ENCODE measurements around the gene PARP4. TPM values are rescaled to one million over a fixed set of nuclear protein-coding genes. Genes with fewer than 3 reads are reported as not detected.
A peak's percentile ranks its signal among the peaks of the same experiment; 100 is the strongest.
"Not testable (repeated sequence)": the region's sequence is repeated elsewhere in the genome, so short reads cannot be mapped to it uniquely, and the experiment has no call there.

Gene PARP4
- total RNA-seq, 1 donor from 2014 or later, result 56.4 TPM

- TF ChIP-seq, protein P1, sequence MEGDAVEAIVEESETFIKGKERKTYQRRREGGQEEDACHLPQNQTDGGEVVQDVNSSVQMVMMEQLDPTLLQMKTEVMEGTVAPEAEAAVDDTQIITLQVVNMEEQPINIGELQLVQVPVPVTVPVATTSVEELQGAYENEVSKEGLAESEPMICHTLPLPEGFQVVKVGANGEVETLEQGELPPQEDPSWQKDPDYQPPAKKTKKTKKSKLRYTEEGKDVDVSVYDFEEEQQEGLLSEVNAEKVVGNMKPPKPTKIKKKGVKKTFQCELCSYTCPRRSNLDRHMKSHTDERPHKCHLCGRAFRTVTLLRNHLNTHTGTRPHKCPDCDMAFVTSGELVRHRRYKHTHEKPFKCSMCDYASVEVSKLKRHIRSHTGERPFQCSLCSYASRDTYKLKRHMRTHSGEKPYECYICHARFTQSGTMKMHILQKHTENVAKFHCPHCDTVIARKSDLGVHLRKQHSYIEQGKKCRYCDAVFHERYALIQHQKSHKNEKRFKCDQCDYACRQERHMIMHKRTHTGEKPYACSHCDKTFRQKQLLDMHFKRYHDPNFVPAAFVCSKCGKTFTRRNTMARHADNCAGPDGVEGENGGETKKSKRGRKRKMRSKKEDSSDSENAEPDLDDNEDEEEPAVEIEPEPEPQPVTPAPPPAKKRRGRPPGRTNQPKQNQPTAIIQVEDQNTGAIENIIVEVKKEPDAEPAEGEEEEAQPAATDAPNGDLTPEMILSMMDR (conservative IDR thresholded peaks at IDR 0.05; ENCODE audit: low read depth, low read length), result no peak
- no peak overlapping the region for H3K4me3 ChIP-seq (ENCODE audit: low read depth, low read length)
- DNase-seq (ENCODE audit: low read depth), result no peak
Measured at GRCh38 chr13:24458736-24459135, 53.8 kb downstream of the PARP4 start.

GRCh38 chr13:24456396-24456795 lies 56.2 kb downstream of the PARP4 start:
- TF ChIP-seq, protein P1 (conservative IDR thresholded peaks at IDR 0.05; ENCODE audit: low read depth, low read length), result no peak
- no peak for DNase-seq (ENCODE audit: low read depth)
- no peak overlapping the region for H3K4me3 ChIP-seq (ENCODE audit: low read depth, low read length)

DNA sequence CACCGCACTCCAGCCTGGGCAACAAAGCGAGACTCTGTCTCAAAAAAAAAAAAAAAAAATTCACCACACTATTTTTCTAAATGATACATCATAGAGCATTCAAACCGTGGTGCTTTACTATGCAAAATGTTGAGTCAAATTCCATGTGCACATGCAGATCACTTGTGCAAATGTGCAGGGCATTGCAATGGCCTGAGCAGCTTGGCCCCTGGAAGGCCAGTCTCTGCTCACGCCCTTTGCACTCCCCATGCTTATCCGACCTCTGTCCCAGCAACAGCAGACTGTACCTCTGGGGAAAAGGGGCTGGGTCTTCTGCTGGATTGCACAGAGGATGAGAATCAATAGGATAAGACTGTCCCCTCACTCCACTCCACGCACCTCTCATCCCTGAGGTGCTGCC lies 58.5 kb downstream of the PARP4 start:
- no peak overlapping the region for H3K4me3 ChIP-seq (ENCODE audit: low read depth, low read length)
- TF ChIP-seq, protein P1 (conservative IDR thresholded peaks at IDR 0.05; ENCODE audit: low read depth, low read length), result no peak
- DNase-seq (ENCODE audit: low read depth), result no peak

DNA sequence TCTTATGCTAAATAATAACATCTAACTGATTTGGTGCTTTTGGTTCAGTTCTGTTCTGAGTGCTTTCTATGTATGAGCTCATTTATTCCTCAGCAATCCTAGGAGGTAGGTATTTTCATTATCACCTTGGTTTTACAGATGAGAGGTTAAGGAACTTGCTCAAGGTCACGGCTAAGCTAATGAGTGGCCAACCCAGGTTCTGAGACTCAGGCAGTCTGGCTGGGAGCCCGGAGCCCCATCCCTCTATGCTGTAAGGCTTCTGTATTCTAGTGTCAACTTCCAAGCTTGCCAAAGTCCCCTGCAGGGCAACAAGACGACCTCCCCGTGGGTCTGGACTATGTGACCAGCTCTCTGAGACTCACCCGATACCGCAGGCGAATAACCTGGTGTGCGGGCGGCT lies 60.5 kb downstream of the PARP4 start:
- TF ChIP-seq, protein P1 (conservative IDR thresholded peaks at IDR 0.05; ENCODE audit: low read depth, low read length), result no peak
- DNase-seq (ENCODE audit: low read depth), result peak; percentile 2
- no peak overlapping the region for H3K4me3 ChIP-seq (ENCODE audit: low read depth, low read length)

GRCh38 chr13:24450530-24450929 lies 62.0 kb downstream of the PARP4 start:
- TF ChIP-seq, protein P1 (conservative IDR thresholded peaks at IDR 0.05; ENCODE audit: low read depth, low read length), result no peak
- no peak overlapping the region for H3K4me3 ChIP-seq (ENCODE audit: low read depth, low read length)
- no peak for DNase-seq (ENCODE audit: low read depth)

- H3K4me3 ChIP-seq (ENCODE audit: low read depth, low read length); DNase-seq (ENCODE audit: low read depth): not testable (repeated sequence)
Measured at GRCh38 chr13:24444851-24445250, 67.7 kb downstream of the PARP4 start.

DNA sequence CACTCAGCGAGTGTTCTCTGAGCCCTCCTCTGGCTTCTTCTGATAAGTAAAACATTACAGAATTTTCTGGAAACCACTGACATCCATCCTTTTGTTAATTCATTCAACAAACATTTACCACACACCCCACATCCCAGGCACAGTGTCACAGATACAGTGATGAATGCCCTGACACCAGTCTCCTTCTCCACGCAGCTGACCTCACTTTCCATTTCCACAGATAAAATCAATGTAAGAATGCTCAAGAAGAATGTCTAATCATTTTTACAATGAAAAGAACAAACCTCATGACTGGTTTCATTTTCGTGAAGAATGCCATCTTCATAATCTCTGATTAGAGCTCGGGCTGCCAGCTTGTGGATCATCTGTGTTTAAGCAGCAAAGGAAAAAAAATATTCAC lies 69.2 kb downstream of the PARP4 start:
- TF ChIP-seq, protein P1 (conservative IDR thresholded peaks at IDR 0.05; ENCODE audit: low read depth, low read length), result no peak
- no peak for DNase-seq (ENCODE audit: low read depth)
- H3K4me3 ChIP-seq (ENCODE audit: low read depth, low read length), result no peak overlapping the region

DNA sequence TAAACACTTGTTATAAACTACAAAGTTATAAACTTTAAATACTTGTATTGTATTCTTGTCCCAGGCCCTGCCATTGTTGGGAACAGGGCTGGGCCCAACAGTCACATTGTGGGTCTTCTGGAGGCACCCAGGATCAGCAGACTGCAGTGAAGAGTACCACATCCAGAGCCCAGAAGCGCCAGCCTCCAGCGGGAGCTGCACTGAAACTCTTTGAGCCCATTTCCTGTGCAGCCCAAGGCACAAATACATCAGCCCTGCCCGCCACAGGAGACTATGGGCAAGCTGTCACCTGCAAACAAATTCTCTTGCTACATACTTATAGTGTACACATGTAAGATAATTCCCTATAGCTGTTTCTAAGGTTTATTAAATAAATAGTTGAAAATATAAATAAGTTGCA lies 86.5 kb downstream of the PARP4 start:
- DNase-seq (ENCODE audit: low read depth); H3K4me3 ChIP-seq (ENCODE audit: low read depth, low read length): not testable (repeated sequence)

DNA sequence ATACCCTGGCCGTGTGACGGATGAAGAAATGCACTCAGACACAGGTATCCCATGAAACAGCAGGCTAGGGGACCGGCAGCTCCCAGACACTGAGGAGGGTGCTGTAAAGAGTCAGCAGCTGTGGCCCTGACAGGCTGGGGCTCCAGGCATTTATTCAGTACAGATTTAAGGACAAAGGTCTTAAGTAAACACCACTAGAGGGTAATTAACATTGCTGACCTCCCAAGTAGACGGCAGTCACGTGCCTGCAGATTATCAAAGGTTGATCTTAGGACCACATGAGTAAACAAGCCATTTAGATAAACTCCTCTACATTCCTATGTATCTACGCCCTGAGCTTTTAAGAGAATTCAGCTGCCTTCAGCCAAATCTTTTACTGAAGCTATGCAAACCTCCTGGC lies 92.9 kb downstream of the PARP4 start:
- not testable (repeated sequence) for H3K4me3 ChIP-seq (ENCODE audit: low read depth, low read length); DNase-seq (ENCODE audit: low read depth)

Data from epithelial cell of proximal tubule (primary cell).